GM21528 (cell line): Measurements from ENCODE around the gene POMZP3.
"Not testable (repeated sequence)": the region's sequence is repeated elsewhere in the genome, so short reads cannot be mapped to it uniquely, and the experiment has no call there.

Experiments
- ATAC-seq: cut with Tn5 transposase; IDR thresholded peaks from one replicate; pipeline ENCODE4 v1.9.1; 2021; ENCODE audit warnings: mild to moderate bottlenecking, moderate library complexity; ENCODE audit not compliant: unreplicated experiment, low FRiP score

POMZP3 gene

GRCh38 chr7:76626989-76627642 lies at the start of gene POMZP3:
Gene POMZP3 (minus strand): TSS chr7:76627279. CDS start chr7:76626064, 1,215 bp downstream.
- peak; percentile 82 for ATAC-seq

GRCh38 chr7:76675783-76676182 lies 48.7 kb upstream of the POMZP3 start:
- not testable (repeated sequence) for ATAC-seq

GRCh38 chr7:76673346-76673745 lies 46.3 kb upstream of the POMZP3 start:
- ATAC-seq, result not testable (repeated sequence)

- not testable (repeated sequence) for ATAC-seq
These were observed 32.1 kb upstream of the POMZP3 start for GRCh38 chr7:76659212-76659611.

- ATAC-seq, result not testable (repeated sequence)
These were observed 29.3 kb upstream of the POMZP3 start for GRCh38 chr7:76656425-76656824.

- ATAC-seq, result not testable (repeated sequence)
These were observed 15.5 kb upstream of the POMZP3 start for GRCh38 chr7:76642620-76643019.

GRCh38 chr7:76637061-76637691 lies 10.1 kb upstream of the POMZP3 start:
- ATAC-seq, result peak; percentile 86

- peak; percentile 42 for ATAC-seq
These were observed 498 bp downstream of the POMZP3 start for GRCh38 chr7:76626581-76626980.

- ATAC-seq, result not testable (repeated sequence)
These were observed 7.5 kb downstream of the POMZP3 start for GRCh38 chr7:76619439-76620190.

- not testable (repeated sequence) for ATAC-seq
These were observed 13.3 kb downstream of the POMZP3 start for GRCh38 chr7:76613783-76614182.

- not testable (repeated sequence) for ATAC-seq
These were observed 14.8 kb downstream of the POMZP3 start for GRCh38 chr7:76612232-76612631.

- ATAC-seq, result peak; percentile 47
These were observed 17.2 kb downstream of the POMZP3 start for GRCh38 chr7:76609864-76610263.

GRCh38 chr7:76608469-76608868 lies 18.6 kb downstream of the POMZP3 start:
- not testable (repeated sequence) for ATAC-seq

GRCh38 chr7:76606027-76606426 lies 21.1 kb downstream of the POMZP3 start:
- peak; percentile 94 for ATAC-seq

GRCh38 chr7:76600650-76601049 lies 26.4 kb downstream of the POMZP3 start:
- ATAC-seq, result not testable (repeated sequence)

GRCh38 chr7:76600116-76600482 lies 27.0 kb downstream of the POMZP3 start:
- not testable (repeated sequence) for ATAC-seq

- ATAC-seq, result not testable (repeated sequence)
These were observed 28.4 kb downstream of the POMZP3 start for GRCh38 chr7:76598590-76599264.

- ATAC-seq, result not testable (repeated sequence)
These were observed 29.8 kb downstream of the POMZP3 start for GRCh38 chr7:76597288-76597687.

- ATAC-seq, result not testable (repeated sequence)
These were observed 34.4 kb downstream of the POMZP3 start for GRCh38 chr7:76592694-76593093.

GRCh38 chr7:76591602-76592304 lies 35.3 kb downstream of the POMZP3 start:
- peak; percentile 72 for ATAC-seq
